Activated CD4-positive, alpha-beta T cell treated with anti-CD3 and anti-CD28 coated beads, Interleukin-2, amount 50 U/mL, for 1 hour (primary cell): ENCODE results near the gene TAPBP.
"Not testable (repeated sequence)": the region's sequence is repeated elsewhere in the genome, so short reads cannot be mapped to it uniquely, and the experiment has no call there.

Experiments used
- DNase-seq: peaks from one replicate; pipeline ENCODE4 v3.0.0-alpha.2; 2020

TAPBP gene

DNA sequence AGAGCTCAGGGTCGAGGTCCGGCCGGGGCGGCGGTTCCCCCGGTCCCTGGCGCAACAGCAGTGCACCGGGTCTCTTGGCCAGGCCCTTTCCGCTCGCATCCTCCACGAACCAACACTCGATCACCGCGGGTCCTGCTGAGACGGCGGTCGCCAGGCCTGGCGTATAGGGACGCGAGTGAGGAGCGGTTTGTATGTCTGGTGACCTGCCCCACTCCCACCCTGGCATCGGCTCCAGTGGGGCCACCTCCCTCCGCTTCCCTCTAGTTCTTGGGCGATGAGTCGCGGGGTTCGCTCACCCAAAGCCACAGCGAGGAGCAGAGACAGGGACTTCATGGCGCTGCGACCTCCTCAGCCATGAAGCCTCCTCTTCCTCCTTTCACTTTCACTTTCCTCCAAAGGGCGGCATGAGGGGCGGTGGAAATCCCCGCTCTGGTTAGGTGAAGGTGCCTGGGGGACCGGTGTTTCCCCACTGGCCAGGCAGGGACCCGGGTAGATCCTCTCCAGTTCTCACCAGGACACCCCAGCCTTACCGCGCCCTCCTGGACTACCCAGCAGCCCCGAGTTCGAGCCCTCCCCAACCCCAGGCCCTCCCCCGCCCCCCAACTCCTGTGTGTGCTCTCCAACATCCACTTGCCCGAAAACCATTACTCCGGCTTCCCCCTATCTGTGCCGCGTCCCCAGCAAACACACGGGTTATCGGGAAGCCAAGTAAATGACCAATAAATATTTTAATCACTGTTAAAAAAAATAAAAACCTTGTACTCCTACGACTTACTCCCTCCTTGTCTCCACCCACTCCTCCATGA is at the start of gene TAPBP:
Gene TAPBP, minus strand, starts transcription at position 370 of the 806 bp plus-strand sequence. Its CDS starts 37 bp downstream, at position 333.
- DNase-seq, result peak; percentile 83

DNA sequence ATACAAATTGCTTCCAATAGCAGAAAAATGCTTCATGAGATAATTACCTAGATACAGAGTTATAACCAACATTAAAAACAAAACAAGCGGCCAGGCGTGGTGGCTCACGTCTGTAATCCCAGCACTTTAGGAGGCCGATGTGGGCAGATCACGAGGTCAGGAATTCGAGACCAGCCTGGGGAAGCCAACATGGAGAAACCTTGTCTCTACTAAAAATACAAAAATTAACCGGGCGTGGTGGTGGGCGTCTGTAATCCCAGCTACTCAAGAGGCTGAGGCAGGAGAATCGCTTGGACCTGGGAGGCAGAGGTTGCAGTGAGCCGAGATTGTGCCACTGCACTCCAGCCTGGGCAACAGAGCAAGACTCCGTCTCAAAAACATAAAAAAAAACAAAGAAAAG is 49.6 kb upstream of the TAPBP start:
- not testable (repeated sequence) for DNase-seq

DNA sequence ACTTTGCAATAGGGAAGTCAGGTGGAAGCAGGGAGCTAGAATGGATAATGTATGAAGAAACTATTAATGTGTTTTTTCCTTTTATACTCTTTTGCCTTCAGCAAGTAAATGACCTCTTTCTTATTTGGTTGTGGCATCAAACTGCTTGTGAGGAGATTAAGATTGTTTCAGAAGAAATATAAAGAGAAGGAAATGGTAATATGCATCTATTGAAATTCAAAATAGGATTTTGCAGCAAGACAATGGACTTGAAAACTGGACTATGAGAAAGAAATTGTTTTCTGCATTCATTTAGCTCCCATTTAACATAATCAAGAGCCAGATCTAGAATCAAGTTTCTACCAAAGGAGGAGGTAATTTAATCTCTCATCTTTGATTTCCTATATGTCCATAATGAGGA is 45.5 kb upstream of the TAPBP start:
- no peak for DNase-seq

DNA sequence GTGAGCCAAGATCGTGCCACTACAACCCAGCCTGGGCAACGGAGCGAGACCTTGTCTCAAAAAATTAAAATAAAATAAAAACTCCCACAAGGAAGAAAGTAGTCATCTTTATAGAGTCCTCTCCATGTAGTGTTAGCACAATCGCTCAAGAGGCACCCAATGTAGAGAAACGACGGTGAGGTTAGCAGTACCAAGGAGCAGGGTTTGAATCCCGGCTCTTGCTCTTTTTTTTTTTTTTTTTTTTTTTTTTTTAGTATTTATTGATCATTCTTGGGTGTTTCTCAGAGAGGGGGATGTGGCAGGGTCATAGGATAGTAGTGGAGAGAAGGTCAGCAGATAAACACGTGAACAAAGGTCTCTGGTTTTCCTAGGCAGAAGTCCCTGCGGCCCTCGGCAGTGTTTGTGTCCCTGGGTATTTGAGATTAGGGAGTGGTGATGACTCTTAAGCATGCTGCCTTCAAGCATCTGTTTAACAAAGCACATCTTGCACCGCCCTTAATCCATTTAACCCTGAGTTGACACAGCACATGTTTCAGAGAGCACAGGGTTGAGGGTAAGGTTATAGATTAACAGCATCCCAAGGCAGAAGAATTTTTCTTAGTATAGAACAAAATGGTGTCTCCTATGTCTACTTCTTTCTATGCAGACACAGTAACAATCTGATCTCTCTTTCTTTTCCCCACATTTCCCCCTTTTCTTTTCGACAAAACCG is 43.4 kb upstream of the TAPBP start:
- not testable (repeated sequence) for DNase-seq

DNA sequence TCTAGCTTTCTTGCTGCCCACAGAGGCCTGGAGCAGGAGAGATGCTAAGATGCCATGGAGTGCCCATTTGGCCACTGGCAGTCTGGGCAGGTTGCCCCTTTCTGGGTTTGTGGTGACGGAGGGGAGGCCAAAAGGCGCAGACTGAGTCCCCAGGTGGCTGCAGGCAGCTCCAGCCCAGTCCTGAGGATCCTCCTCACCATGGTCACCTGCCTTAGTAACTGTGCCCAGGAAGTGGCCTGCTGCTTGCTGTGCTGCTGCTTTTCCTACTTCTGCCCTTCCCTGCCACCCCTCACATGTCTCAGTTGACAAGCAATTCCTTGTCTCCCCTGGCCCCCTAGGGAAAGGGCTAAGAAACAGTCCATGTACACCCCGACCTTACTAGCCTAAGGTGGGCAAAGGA is 42.4 kb upstream of the TAPBP start:
- no peak for DNase-seq

DNA sequence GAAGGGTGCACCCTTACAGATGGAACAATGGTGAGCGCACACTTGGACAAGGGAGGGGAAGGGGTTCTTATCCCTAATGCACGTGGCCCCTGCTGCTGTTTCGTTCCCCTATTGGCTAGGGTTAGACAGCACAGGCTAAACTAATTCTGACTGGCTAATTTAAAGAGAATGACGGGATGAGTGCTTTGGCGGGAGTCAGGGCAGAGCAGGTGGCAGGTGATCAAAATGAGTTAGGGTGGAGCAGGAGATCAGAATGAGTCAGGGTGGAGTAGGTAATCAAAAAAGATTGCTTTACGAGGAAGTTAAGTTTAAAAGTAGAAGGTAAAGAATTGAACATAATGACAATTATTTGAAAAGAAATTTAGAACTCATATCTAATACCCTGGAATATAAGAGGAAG is 42.0 kb upstream of the TAPBP start:
- not testable (repeated sequence) for DNase-seq

DNA sequence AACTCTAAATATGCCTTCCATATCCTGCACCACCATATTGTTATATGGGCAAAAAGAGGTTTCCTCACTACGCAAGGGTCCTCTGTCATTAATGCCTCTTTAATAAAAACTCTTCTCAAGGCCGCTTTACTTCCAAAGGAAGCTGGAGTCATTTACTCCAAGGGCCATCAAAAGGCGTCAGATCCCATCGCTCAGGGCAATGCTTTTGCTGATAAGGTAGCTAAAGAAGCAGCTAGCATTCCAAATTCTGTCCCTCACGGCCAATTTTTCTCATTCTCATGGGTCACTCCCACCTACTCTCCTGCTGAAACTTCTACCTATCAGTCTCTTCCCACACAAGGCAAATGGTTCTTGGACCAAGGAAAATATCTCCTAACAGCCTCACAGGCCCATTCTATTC is 33.9 kb upstream of the TAPBP start:
- no peak for DNase-seq

DNA sequence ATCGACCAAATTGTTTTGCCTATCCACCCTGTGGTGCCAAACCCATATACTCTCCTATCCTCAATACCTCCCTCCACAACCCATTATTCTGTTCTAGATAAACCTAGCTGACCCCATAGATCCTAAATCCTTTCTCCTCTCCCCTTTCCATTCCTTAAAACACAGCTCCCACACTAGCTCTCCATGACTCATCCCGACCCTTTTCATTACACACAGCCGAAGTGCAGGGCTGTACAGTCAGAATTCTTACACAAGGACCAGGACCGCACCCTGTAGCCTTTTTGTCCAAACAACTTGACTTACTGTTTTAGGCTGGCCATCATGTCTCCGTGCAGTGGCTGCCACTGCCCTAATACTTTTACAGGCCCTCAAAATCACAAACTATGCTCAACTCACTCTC is 33.1 kb upstream of the TAPBP start:
- not testable (repeated sequence) for DNase-seq

DNA sequence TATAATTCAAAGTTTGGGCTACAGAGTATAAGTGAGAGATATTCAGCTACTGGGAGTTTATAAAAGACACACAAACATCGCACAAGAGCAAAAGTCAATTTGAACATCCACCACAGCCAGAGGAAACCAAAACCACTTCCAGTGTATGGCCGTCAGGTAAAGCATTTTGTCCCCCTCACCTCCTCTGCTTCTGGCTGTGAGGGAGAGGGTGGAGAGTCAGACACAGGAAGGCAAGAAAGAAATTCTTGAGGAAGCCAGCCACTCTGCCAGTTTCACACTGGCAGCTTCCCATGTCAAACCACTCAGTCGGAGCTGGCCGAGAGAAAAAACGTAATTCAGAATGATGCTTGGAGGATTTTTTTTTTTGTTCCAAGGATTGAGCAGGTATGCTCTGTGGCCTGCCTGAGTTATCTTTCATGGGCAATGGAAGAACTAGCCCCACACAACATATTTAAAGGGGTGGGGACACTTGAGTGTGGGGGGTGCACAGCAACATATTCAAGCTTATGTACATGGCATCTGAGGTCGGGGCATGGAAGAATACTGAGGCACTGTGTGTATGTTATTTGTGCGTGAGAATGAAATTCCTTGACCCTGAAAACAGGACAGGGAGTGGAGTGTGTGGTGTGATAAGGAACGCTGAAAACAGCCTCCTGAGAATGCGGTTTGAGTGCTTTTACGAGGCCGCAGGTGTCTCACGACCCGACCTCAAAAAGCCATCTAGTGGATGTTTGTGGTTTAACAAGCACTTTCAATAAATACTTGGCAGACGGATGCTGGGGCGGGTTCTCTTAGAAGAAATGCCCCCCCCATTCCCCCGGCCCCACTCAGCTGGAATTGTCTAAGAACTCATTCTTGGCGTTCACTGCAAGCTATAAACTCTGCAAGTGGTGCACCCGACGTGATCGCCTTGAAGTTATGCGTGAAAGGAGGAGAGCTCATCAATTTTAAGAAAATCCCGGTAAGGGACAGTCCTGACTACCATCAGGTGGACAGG is 31.1 kb upstream of the TAPBP start:
- peak; percentile 58 for DNase-seq

DNA sequence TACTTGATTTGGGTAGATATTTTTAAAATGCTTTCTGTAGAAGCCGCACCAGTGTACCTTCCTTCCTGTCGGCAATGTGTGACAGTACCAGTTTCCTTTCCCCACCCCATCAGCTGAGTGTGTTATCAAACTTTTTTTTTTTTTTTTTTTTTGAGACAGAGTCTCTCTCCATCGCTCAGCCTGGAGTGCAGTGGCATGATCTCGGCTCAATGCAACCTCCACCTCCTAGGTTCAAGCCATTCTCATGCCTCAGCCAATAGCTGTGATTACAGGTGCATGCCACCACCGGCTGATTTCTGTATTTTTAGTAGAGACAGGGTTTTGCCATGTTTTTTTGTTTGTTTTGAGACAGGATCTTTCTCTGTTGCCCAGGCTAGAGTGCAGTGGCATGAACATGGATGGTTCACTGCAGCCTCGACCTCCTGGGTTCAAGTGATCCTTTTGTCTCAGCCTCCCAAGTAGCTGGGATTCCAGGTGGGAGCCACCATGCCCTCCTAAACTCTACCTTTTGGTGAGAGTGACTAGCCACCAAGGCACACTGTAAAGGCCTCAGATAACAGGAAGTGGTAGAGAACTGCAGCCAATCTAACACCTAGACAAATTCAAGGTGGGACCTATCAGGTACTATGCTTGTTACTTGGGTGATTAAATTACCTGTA is 30.2 kb upstream of the TAPBP start:
- peak; percentile 56 for DNase-seq

DNA sequence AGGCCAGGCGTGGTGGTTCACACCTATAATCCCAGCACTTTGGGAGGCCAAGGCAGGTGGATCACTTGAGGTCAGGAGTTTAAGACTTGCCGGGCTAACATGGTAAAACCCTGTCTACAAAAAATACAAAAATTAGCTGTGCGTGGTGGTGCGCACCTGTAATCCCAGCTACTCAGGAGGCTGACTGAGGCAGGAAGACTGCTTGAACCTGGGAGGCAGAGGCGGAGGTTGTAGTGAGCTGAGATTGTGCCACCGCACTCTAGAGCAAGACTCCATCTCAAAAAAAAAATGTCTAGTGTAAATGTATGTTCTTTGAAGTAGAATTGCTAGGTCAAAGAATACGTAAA is 29.7 kb upstream of the TAPBP start:
- peak; percentile 49 for DNase-seq

DNA sequence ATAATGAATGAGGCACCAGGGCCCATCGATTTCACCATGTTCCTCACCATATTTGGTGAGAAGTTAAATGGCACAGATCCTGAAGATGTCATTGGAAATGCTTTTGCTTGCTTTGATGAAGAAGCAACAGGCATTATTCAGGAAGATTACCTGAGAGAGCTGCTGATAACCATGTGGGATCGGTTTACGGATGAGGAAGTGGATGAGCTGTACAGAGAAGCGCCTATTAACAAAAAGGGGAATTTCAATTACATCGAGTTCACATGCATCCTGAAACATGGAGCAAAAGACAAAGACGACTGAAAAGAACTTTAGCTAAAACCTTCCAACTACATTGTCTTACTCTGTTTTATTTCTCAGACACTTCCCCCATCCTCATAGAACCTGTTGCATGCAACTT is 25.3 kb upstream of the TAPBP start:
- no peak for DNase-seq

DNA sequence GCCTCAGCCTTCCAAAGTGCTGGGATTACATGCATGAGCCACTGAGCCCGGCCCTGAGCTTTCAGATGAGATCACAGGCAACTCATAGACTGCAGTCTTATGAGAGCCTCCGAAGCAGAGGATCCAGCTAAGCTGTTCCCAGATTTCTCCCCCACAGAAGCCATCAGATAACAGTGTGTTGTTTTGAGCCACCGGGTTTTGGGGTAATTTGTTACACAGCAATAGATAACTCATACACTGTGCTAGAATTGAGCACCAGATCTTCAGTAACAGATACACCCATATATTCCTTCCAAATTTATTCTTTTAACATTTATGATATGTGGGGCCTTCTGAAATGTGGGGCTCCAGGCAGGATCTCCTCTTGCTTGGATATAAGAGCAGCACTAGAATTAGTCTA is 22.6 kb upstream of the TAPBP start:
- no peak for DNase-seq

DNA sequence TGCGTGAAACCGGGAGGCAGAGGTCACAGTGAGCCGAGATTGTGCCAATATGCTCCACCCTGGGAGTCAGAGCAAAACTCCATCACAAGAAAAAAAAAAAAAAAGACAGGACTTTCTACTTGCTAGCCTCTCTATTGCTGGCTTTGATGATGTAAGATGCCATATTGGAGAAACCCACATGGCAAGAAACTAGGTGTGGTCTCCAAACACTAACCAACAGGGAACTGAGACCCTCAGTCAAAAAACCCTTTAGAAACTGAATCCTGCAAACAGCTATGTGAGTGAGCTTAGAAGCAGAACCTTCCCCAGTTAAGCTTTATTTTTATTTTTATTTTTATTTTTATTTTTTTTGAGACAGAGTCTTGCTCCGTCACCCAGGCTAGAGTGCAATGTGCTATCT is 22.0 kb upstream of the TAPBP start:
- DNase-seq, result no peak

DNA sequence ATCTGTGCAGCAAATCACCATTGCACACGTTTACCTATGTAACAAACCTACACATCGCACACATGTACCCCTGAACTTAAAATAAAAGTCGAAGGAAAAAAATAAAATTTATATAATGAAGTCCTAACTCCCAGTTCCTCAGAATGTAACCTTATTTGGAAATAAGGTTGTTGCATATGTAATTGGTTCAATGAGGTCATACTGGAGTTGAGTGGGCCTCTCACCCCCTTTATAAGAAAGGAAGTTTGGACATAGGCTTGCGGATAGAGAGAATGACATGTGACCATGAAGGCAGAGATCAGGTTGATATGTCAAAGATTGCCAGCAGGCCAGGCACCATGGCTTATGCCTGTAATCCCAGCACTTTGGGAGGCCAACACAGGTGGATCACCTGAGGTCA is 19.8 kb upstream of the TAPBP start:
- DNase-seq, result no peak

DNA sequence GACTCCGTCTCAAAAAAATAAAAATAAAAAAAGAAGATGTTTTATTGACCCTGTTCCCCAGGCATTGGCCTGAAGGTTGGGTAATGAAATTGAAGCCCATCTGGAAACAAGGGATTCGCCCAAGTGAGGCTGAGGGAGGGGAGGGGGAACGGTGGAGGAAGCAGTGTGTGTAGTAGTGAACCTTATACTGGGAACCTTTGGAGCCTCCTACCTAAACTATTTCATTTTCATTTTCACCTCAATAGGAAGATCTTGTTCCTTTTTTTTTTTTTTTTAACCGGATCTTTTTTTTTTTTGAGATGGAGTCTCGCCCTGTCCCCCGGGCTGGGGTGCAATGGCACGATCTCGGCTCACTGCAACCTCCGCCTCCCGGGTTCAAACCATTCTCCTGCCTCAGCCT is 16.9 kb upstream of the TAPBP start:
- no peak for DNase-seq

DNA sequence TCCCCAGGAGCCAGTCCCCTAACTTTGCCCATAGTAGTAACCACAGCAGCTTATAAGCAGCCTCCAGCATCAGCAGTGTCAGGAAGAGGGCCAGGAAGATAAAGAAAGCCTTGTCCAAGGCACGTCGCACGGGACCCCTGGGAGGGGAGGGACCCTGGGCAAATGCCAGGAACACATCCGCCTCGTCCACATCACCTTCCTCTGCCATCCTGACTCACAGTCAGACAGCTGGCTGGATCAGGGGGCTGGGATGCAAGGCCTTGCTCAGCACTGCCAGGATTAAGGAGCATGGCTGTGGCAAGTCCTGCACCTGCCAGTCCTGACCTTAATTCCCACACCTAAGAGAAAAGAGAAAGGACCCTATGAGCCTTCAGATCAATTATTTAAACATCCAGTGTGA is 15.2 kb upstream of the TAPBP start:
- DNase-seq, result no peak

DNA sequence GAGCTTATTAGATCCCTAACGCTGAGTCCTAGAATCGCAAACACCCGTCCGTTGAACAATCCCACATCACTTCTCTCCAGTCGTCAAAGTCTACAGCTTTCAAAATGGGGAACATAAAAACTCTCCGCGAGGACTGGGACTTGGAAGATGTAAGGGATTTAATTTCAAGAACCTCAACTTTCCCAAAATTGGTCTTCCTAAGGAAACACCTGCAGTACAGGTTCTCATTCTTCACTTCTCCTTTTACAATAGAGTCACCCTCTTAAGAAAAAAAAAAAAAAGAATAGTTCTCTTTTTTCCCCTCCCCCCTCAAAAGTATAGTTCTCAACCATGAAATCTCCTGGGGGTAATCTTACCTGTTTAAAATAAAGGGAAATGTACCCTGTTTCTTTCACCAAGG is 10.2 kb upstream of the TAPBP start:
- DNase-seq, result no peak

DNA sequence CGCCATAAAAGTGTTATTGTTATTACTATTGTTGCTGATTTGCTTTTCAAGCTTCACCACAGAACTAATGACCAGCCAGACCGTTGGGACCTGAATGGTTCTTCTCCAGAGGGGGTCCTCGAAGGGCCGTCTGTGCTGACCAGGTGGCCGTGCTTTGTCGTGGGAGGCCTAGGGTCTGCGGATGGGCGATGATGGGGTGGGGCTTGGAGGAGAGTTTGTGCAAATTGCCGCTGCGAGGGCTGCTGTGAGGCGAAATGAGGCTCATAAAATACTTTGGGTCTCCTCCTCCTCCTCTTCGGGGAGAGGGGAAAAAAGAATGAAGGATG is 9.7 kb upstream of the TAPBP start:
- DNase-seq, result peak; percentile 13

DNA sequence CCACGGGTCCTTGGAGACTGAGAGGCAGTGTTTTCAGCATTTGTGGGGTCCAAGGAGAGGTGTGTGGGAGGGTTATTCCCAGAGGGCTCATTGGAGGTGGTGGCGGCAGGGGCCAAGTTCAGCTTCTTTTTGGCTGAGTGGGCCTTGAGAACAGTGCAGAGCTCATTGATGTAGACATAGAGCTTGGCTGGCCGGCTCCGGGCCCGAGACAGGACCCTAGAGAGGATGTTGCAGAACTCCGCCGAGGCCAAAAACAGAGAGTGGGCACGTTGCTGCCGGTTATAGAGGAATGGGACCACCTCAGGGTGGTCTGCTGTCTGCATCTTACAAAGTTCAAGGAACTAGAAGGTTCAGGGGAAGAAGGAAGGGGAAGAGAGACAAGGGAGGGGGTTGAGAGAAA is 7.3 kb upstream of the TAPBP start:
- no peak for DNase-seq

DNA sequence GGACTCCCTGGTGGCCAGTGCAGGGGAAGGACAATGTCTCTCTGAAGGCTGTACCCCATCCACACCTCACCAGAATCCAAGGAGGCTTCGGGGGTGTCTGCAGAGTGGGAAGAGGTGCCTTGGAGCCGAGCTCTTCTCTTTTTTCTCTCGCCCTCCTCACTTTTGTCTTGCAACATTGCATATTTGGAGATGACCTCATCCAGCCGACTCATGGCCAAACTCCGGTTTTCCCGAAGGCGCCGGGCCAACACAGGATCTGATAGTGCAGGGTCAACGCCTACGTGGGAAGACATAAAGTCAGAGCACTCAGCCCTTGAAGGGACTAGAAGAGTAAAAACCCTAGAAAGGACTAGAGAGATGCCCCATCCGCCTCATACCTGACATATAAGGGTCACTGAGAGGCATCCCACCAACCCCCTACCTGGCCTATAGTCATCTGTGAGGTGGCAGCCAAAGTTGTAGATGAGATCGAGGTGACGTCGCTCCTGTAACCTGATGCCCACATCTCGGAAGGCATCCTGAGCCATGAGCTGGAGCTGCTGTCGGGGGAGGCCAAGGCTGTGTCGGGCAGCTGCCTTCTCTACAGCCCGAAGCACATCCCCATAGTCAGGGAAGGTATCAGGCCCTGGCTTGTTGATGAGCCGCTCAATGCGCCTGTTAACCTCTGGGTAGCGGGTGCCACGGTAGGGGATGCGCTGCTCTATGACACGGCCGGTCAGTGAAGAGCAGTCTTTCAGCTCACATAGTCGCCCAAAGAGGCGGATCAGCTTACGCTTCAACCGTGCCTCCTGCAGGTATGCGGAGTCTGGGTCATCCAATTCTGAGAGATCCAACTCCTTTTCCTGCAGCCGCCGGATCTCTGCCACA is 6.7 kb upstream of the TAPBP start:
- DNase-seq, result no peak

DNA sequence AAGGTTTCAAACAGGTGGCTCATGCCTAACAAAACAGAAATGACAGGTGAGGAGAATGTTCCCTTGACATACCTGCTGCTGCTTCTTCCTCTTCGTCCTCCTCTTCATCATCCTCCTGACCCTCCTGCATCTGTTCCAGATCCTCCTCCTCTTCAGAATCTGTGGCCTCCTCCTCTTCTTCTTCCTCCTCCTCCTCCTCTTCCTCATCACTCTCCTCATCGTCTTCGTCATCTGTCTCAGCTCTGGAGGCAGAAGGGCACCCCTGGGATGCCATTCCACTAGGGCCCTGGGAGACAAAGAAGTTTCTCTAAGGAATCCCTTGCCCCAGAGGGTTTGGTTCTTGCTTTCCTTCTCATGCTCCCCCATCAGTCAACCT is 6.0 kb upstream of the TAPBP start:
- DNase-seq, result no peak
